22Rv1 (cell line): Measurements from ENCODE around the gene POLL.

ENCODE experiments used
- ZFX ChIP-seq: fragments of 450-650 bp; IDR thresholded peaks from 2 replicates; pipeline ENCODE4 v1.6.1; 2017; ENCODE audit warnings: antibody characterized with exemption, borderline replicate concordance
- TF ChIP-seq, protein P1 (sequence below): fragments of 450-650 bp; IDR thresholded peaks from 2 replicates; pipeline ENCODE4 v1.5.1; 2017; ENCODE audit warnings: mild to moderate bottlenecking

DNA sequence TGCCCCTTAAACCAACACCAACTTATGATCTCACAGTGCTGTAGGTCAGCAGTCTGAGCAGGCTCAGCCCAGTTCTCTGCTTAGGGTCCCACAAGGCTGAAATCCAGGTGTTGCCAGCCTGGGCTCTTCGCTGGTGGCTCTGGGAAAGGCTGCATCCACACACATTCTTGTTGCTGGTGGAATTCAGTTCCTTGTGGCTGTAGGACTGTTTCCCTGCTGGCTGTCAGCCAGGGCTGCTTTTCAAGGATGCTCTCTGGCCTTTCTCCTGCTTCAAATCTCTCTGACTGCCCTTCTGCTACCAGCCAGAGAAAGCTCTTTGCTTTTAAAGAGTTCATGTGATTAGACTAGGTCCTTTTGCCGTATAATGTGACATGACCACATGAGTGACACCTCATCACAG, 15.3 kb downstream of the POLL start:
- TF ChIP-seq, protein P1, sequence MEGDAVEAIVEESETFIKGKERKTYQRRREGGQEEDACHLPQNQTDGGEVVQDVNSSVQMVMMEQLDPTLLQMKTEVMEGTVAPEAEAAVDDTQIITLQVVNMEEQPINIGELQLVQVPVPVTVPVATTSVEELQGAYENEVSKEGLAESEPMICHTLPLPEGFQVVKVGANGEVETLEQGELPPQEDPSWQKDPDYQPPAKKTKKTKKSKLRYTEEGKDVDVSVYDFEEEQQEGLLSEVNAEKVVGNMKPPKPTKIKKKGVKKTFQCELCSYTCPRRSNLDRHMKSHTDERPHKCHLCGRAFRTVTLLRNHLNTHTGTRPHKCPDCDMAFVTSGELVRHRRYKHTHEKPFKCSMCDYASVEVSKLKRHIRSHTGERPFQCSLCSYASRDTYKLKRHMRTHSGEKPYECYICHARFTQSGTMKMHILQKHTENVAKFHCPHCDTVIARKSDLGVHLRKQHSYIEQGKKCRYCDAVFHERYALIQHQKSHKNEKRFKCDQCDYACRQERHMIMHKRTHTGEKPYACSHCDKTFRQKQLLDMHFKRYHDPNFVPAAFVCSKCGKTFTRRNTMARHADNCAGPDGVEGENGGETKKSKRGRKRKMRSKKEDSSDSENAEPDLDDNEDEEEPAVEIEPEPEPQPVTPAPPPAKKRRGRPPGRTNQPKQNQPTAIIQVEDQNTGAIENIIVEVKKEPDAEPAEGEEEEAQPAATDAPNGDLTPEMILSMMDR: no peak
- TF ChIP-seq ZFX: no peak
